OCI-LY3 (cell line): ENCODE measurements around the gene PTAR1.

Experiments used
- H2AFZ ChIP-seq: fragments of 200-600, 300-600 bp; shearing (Covaris generic); 2 replicates; pipeline ENCODE4 v1.6.0; 2014; ENCODE audit warnings: antibody characterized with exemption, low read depth, low read length
- H3K27ac ChIP-seq: fragments of 200-600, 300-600 bp; sonication (generic); 2 replicates; pipeline ENCODE4 v1.5.1; 2014; ENCODE audit warnings: mild to moderate bottlenecking, low read length, moderate library complexity, mixed read lengths
- H3K27me3 ChIP-seq: fragments of 200-600, 300-600 bp; sonication (generic); 2 replicates; pipeline ENCODE4 v1.6.1; 2014; ENCODE audit warnings: low read depth, low read length, mixed read lengths
- H3K36me3 ChIP-seq: fragments of 200-600, 300-600 bp; sonication (generic); replicated peaks from 2 replicates; pipeline ENCODE3; 2014; ENCODE audit warnings: low read depth, low read length, mixed read lengths
- H3K4me1 ChIP-seq: fragments of 300-600, 200-600 bp; sonication (generic); 2 replicates; pipeline ENCODE4 v1.6.1; 2014; ENCODE audit warnings: low read length, mixed read lengths
- H3K4me2 ChIP-seq: fragments of 200-600, 300-600 bp; sonication (generic); 2 replicates; pipeline ENCODE4 v1.6.1; 2014; ENCODE audit warnings: low read length, mixed read lengths
- H3K4me3 ChIP-seq: fragments of 300-600, 200-600 bp; sonication (generic); 2 replicates; pipeline ENCODE4 v1.5.1; 2014; ENCODE audit warnings: antibody characterized with exemption, mild to moderate bottlenecking, low read length, moderate library complexity
- H3K79me2 ChIP-seq: fragments of 300-600, 200-600 bp; shearing (Covaris generic); 2 replicates; pipeline ENCODE4 v1.6.1; 2014; ENCODE audit warnings: mild to moderate bottlenecking, low read length, mixed read lengths
- H3K9ac ChIP-seq: fragments of 300-600, 200-600 bp; shearing (Covaris generic); 2 replicates; pipeline ENCODE4 v1.6.0; 2014; ENCODE audit warnings: mild to moderate bottlenecking, low read length, moderate library complexity
- H3K9me3 ChIP-seq: fragments of 200-600, 300-600 bp; shearing (Covaris generic); 2 replicates; pipeline ENCODE4 v1.6.1; 2014; ENCODE audit warnings: low read length, mixed read lengths; ENCODE audit not compliant: insufficient read depth
- H4K20me1 ChIP-seq: fragments of 200-600, 300-600 bp; sonication (generic); 2 replicates; pipeline ENCODE4 v1.6.1; 2016; ENCODE audit warnings: low read length, mixed read lengths; ENCODE audit not compliant: insufficient read depth
- CTCF ChIP-seq: fragments of 200-600, 300-600 bp; sonication (generic); IDR thresholded peaks from 2 replicates; pipeline ENCODE4 v1.5.1; 2014; ENCODE audit warnings: antibody characterized with exemption, low read length, low read depth
- EZH2phosphoT487 ChIP-seq: fragments of 200-600 bp; shearing (Covaris generic); IDR thresholded peaks from 2 replicates; pipeline ENCODE4 v1.6.1; 2018; ENCODE audit warnings: antibody characterized with exemption, mixed run types, low read depth

Gene PTAR1, protein sequence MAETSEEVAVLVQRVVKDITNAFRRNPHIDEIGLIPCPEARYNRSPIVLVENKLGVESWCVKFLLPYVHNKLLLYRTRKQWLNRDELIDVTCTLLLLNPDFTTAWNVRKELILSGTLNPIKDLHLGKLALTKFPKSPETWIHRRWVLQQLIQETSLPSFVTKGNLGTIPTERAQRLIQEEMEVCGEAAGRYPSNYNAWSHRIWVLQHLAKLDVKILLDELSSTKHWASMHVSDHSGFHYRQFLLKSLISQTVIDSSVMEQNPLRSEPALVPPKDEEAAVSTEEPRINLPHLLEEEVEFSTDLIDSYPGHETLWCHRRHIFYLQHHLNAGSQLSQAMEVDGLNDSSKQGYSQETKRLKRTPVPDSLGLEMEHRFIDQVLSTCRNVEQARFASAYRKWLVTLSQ

GRCh38 chr9:69759421-69760277 is at the start of gene PTAR1:
PTAR1 (minus strand) TSS chr9:69760011; CDS start chr9:69759938, 73 bp downstream.
- peak within 1 kb of the TSS; percentile 88 for H3K4me2 ChIP-seq
- peak within 1 kb of the TSS; percentile 81 for H2AFZ ChIP-seq
- peak within 1 kb of the TSS; percentile 94 for H3K4me3 ChIP-seq
- peaks cover 12% of the 10 kb centered on the region for H3K4me1 ChIP-seq
- 0 out of 2 replicates have a peak, but pooled peaks cover 7% of the 10 kb centered on the region for H4K20me1 ChIP-seq
- peak within 1 kb of the TSS; percentile 90 for H3K9ac ChIP-seq
- TF ChIP-seq EZH2phosphoT487 (no peak), CTCF (no peak)
- peaks cover 14% of the 10 kb centered on the region for H3K36me3 ChIP-seq
- H3K27me3 ChIP-seq: no peaks in the 10 kb centered on the region
- no peaks in the 10 kb centered on the region for H3K9me3 ChIP-seq
- peaks cover 47% of the 10 kb centered on the region for H3K79me2 ChIP-seq
- peak within 1 kb of the TSS; percentile 85 for H3K27ac ChIP-seq

DNA sequence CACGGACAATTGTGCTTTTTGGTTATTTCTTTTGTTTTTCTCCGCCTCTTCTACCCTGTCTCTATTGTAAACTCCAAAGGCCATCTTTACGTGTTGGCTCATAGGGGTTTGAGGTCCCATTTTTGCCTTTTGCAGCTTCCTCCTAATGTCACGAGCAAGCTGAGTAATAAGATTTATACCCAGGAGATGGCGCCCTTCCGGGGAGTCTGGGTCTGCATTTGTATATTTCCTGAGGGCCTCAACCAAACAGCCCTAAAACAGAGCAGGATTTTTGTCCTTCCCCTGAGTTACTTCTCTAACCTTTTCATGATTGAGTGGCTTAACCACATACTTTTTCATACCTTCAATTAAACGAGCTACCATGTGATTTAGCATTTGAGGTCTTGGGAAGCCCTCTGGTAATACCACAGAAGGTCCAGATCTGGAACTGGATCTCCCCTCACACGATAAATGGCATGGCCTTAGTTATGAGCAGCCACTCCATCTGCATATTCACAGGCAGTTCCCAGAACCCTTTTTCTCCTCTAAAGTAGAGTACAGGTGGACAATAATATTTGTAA is 49.6 kb upstream of the PTAR1 start:
- no peaks in the 10 kb centered on the region for H3K79me2 ChIP-seq
- no peaks in the 10 kb centered on the region for H3K9me3 ChIP-seq
- peaks cover 18% of the 10 kb centered on the region; the same call in 1 of the 2 replicates for H3K27me3 ChIP-seq
- H3K36me3 ChIP-seq: no peaks in the 10 kb centered on the region
- peak; percentile 56 for TF ChIP-seq CTCF
- no peak for TF ChIP-seq EZH2phosphoT487
- no peak overlapping the region for H2AFZ ChIP-seq
- H3K4me2 ChIP-seq: no peak overlapping the region
- no peaks in the 10 kb centered on the region for H4K20me1 ChIP-seq
- H3K4me1 ChIP-seq: peaks cover 4% of the 10 kb centered on the region
- H3K27ac ChIP-seq: no peak overlapping the region
- H3K9ac ChIP-seq: no peak overlapping the region
- no peak overlapping the region for H3K4me3 ChIP-seq

- H3K9me3 ChIP-seq: no peaks in the 10 kb centered on the region
- no peak overlapping the region for H3K27ac ChIP-seq
- 0 out of 2 replicates have a peak, but pooled peaks cover 12% of the 10 kb centered on the region for H3K27me3 ChIP-seq
- TF ChIP-seq CTCF (no peak), EZH2phosphoT487 (no peak)
- no peaks in the 10 kb centered on the region for H3K36me3 ChIP-seq
- H3K79me2 ChIP-seq: no peaks in the 10 kb centered on the region
- H3K9ac ChIP-seq: no peak overlapping the region
- H4K20me1 ChIP-seq: no peaks in the 10 kb centered on the region
- H3K4me1 ChIP-seq: peaks cover 4% of the 10 kb centered on the region
- H2AFZ ChIP-seq: no peak overlapping the region
- H3K4me2 ChIP-seq: no peak overlapping the region
- H3K4me3 ChIP-seq: no peak overlapping the region
These were observed 46.8 kb upstream of the PTAR1 start for GRCh38 chr9:69806627-69807026.

- Histone ChIP-seq H3K9ac (no peak overlapping the region), H3K36me3 (no peaks in the 10 kb centered on the region), H3K79me2 (no peaks in the 10 kb centered on the region), H3K4me1 (no peaks in the 10 kb centered on the region), H3K4me3 (no peak overlapping the region), H3K4me2 (no peak overlapping the region), H2AFZ (no peak overlapping the region), H3K27me3 (0 out of 2 replicates have a peak, but pooled peaks cover 12% of the 10 kb centered on the region), H3K27ac (no peak overlapping the region), H3K9me3 (no peaks in the 10 kb centered on the region), H4K20me1 (no peaks in the 10 kb centered on the region)
- no peak for TF ChIP-seq CTCF
- TF ChIP-seq EZH2phosphoT487: no peak
These were observed 46.2 kb upstream of the PTAR1 start for GRCh38 chr9:69805962-69806515.
